Sciatic nerve (tissue), 2 donors: ENCODE data around the gene DNAH11. TPM values are rescaled to one million over a fixed set of nuclear protein-coding genes. Genes with fewer than 3 reads are reported as not detected.
A peak's percentile ranks its signal among the peaks of the same experiment; 100 is the strongest.
"Not testable (repeated sequence)": the region's sequence is repeated elsewhere in the genome, so short reads cannot be mapped to it uniquely, and the experiment has no call there.

Experiments
- ATAC-seq: fragments of 200-7000 bp; cut with Tn5 transposase; one replicate; pipeline ENCODE4 v1.9.1; 2020; ENCODE audit warnings: mild to moderate bottlenecking, moderate library complexity
- DNase-seq: peaks from one replicate; pipeline ENCODE4 v3.0.0-alpha.2; 2020; ENCODE audit warnings: low spot score
- intact Hi-C: fragments of 100-400 bp; cut with DNase I; formaldehyde crosslinking; loops from one replicate; pipeline ENCODE4 v1.14.2; 2022
- total RNA-seq: library from RNA; stranded (reverse); fragmentation: NEBNext Ultra II Directional; extraction: Animal tissue kit (Norgen Biotek cat#: 25700); gene quantifications from one replicate; pipeline ENCODE4 v1.2.1, GENCODE V29; 2021
- donor health status: DM: no; HTN: no; CAD: no.
- donor health status: DM: no; HTN: no; CAD: no.

The DNAH11 gene
- total RNA-seq, 1 donor from 2014 or later: 0.49 TPM

DNA sequence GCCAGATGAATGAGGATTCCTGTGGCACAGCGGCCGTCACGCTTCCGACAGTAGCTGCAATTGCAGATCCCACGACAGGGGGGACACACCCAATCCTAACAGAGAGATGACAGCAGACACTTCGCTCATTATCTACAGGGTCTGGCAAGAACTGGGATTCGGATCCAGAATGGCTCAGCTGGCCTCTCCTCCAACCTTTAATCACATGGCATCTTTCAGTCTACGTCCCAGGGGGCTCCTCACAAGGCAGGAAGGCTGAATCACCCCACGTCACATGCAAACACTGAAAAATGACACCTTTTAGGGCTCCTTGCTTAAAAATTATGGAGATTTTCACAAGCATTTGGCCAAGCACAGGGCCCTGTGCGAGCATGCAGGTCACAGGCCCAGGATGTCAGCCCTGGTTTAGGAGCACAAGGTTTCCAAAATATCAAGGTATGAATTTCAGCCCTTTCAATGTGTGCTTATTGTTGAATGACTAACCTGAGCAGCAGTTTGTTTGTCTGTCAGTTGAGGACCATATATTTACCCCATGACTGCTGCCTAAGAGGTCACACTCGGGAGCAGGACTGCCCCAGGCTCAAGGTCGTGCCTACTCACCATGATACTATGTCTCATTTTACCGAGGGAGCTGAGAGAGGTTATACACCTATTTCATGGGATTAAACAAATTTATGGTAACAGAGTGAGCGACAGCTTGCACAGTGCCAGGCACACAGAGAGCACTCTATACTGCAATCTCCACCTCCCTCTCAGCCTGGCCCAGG lies 360.4 kb downstream of the DNAH11 start:
- DNase-seq: no peak
- intact Hi-C loops: no loop called here
- no peak for ATAC-seq

DNA sequence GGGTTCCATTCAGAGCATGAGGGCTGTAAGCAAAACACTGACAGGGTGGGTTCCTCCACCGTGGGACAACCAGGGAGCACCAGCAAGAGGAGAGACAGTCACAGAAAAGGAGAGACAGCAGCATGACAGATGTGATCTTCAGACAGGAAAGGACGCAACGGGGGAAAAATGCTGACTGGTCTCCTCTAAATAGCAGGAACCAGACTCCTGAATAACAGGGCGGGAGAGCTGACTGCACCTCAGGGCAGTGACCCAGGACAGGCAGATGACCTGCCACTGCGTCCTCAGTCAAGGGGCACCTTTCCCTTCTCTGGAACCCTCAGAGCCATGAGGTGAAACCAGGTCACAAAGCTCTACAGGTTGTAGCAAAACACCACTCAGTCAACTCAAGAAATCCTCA lies 365.9 kb downstream of the DNAH11 start:
- ATAC-seq: no peak
- intact Hi-C loops: no loop called here
- no peak for DNase-seq

DNA sequence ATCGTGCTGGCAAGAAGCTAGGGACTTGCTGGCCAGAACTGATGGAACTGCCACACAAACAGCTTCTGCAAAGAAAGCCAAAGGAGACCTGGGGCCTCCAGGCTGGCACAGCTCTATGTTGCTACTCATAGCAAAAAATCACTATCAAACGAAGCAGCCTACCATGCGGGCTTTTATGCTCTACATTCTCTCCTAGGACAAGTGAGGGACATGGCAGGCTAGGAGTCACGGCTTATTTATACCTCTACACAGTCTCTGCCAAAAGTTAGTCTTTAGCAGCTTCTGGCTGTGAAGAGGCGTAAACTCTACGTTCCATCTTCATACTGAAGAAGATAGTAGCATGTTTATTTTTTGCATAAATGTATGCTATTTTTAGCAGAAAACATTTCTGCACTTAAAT lies 367.4 kb downstream of the DNAH11 start:
- ATAC-seq (no peak), DNase-seq (no peak)
- intact Hi-C loops: no loop called here

DNA sequence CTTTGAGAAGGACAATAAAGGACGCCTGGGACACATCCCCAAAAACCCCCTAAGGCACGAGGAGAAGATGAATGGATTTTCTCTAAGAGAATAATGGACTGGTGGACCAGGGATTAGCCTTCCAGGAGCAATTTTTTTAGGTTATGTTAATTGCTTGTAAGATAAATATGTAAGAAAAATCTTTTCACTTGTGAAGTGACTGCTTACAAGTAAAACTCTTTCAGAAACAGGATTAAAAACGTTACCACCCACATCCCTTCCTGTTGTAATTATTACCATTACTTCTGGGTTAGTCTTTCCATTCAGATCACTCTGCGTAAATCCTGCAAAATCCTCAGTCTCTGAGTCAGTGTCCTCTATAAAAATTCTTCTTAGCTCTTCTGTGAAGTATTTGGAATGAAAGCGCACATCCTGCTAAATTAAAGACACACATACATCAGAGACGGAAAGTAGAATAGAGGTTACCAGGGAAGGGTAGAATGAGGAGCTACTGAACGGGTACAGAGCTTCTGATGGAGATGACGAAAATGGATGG lies 368.6 kb downstream of the DNAH11 start:
- ATAC-seq (no peak), DNase-seq (no peak)
- intact Hi-C loops: no loop called here

DNA sequence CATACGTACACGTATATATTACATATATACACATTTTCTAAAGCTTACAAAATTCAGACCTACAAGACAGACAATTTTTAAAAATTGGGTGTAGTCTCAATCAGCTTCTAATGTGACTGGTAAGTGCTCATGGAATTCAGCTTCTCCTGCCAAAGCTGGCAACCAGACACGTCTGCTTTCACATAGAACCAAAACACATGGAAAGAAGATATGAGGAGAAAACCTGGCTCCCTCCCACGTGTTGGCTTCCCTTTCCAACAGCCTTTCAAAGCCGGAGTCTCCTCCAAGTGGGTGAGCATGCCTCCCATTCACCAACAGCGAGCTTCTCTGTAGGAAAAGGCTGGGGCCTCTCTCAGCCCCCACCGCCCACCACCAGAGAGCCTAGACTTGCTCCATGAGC lies 369.5 kb downstream of the DNAH11 start:
- intact Hi-C loops: no loop called here
- no peak for DNase-seq
- no peak for ATAC-seq

DNA sequence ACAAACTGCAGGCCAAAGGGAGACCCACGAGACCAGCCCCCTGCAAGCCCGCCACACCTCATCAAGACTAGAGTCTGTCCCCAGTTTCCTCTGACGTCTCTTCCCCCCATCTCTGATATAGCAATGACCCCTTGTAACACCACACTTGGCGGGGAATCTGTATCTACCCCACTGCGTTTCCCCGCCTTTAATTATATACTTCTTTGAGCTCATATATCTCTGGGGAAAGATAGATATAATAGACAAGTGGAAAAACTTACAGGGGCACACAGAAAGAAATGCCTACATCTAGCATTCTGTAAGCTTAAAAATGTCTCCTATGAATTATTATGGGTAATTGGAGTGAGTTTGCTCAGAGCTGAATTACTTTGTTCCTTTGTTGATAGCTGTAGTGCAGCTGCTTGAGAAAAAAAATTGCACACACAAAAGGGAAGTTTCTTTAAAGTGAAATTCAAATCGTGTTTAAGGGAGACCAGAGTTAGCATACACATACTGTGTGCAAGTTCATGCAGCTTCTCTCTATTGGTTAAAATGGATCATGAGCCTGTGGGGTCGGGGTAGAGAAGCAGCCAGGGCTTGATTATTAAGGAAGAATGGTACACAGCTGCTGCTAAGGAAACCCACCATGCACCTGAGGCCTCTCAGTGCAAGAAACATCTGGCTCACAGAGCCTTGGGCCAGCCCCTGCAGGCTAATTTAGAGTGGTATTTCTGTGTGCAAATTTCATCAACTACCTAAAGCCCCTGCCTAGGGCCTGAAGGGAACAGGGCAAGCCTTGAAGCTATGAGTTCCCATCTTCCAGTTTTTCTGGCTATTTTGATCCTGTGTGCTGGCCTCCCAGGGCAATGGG lies 370.3 kb downstream of the DNAH11 start:
- ATAC-seq: no peak
- intact Hi-C loops: no loop called here
- no peak for DNase-seq

DNA sequence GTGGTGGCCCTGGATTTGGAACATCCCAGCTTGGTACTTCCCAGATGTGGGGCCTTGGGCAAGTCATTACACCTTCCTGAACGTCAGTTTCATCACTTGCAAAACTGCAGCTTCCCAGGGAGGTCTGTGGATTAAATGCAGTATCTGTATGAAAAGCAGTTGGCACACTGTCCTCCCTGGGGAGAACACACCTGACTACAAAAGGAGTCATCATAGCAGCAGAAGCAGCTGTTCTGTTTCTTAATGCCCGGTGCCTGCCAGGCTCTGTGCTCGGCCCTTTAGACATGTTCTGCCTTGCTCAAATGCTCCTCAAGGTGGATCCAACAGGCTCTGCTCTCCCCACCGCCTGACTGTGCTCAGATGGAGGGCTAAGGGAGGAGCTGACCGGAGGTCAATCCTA lies 371.8 kb downstream of the DNAH11 start:
- intact Hi-C loops: no loop called here
- no peak for ATAC-seq

DNA sequence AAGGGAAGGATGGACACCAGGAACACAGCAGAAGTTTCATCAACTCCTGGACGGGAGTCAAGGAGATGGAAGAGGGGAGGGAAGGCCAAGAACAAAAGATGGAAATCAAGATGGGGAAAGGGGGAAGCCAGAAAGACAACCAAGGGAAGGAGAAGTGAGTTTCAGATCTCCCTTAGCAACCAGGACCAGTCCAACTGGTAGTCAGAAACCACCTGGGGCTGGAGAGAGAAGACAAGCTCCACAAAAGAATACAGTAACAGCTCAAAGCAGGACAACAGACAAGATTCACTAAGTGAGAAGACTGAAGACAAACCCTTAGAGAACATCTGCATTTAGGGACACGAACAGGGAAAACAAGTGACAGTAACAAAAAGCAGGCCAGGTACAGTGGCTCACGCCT lies 372.3 kb downstream of the DNAH11 start:
- ATAC-seq: no peak
- no peak for DNase-seq
- intact Hi-C loops: no loop called here

More for the DNA sequence above, 371.8 kb downstream of the DNAH11 start:
- DNase-seq: no peak

DNA sequence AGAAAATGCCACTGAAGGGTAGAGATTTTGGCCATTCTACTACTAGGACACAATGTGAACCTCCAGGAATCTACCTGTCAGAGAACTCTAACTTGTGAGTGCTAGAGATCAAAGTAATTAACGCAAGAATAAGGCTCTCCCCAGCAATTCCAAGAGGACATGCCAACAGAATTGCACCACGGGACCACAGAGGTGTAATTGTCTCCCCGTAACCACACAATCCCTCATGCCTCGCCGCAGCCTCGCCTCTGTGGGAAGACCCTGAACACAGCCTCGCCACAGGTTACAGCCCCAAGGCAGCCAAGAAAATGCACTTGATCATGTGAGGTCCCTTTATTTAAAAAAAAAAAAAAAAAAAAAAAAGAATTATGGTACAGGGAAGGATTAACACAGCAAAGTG lies 373.3 kb downstream of the DNAH11 start:
- ATAC-seq (no peak), DNase-seq (no peak)
- intact Hi-C loops: no loop called here

DNA sequence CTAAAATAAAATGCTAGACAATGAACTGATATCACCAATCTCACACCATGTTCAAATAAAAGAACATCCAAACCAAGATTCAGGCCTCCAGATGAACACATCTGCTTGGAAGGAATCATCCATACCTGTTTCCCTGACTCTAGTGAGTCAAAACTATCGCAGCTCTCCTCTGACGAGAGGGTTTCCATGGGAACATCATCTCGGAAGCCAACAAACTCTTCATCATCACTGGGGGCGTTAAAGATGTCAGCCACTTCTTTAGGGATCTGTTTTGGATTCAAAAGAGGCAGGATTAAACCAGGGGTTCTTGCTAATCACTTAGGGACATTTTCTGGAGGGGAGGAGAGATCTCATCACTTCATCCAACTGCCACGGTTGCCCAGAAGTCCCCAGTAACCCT lies 373.8 kb downstream of the DNAH11 start:
- ATAC-seq (no peak), DNase-seq (no peak)
- intact Hi-C loops: no loop called here

DNA sequence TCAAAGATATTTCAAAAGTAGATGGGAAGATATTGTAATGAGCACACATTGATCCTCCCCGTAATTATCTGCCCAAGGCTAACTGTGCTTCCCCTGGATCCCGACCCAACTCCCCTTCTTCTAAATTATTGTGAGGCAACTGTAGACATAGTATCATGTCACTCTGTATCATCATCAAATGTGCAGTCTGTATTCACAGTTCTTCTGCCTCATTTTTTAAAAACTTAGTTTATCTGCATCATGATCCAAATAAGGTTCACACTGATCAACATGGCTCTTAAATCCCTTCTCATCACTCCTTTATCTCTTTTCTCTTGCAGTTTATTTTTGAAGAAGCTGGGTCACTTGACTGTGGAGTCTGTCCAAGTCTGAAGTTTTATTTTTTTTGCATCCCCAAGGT lies 375.4 kb downstream of the DNAH11 start:
- ATAC-seq (no peak), DNase-seq (no peak)
- intact Hi-C loops: no loop called here

DNA sequence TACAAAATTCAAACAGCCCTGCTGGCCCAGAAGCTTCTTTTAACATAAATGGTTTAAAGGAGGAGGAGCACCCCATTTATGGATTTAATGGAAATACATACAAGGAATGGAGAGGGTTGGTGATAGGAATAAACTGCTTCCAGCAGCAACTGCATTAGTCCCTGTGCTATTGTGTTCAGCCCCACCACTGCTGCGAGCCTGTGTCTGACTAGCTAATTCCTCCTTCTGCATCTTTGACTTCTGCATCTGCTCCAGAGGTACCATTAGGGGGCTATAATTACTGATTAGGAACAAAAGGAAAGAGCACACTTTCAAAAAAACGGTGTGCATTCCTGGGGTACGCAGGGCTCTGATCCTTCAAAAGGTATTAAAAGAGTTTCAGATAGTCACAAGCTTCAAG lies 378.1 kb downstream of the DNAH11 start:
- intact Hi-C loops: no loop called here
- ATAC-seq (no peak), DNase-seq (no peak)

DNA sequence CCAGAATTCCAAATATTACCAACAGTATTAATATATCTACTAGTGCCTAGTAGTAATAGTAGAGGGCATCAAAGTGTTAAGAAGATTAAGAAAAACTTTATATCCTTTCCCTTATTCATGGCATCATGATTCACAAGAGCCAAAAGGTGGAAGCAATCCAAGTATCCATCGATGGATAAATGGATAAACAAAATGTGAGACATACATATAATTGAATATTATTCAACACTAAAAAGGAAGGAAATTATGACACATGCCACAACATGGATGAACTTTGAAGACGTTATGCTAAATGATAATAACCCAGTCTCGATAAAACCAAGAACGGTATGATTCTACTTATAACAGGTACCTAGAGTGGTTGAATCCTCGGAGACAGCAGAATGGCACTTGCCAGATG lies 379.8 kb downstream of the DNAH11 start:
- intact Hi-C loops: no loop called here
- no peak for DNase-seq
- no peak for ATAC-seq

DNA sequence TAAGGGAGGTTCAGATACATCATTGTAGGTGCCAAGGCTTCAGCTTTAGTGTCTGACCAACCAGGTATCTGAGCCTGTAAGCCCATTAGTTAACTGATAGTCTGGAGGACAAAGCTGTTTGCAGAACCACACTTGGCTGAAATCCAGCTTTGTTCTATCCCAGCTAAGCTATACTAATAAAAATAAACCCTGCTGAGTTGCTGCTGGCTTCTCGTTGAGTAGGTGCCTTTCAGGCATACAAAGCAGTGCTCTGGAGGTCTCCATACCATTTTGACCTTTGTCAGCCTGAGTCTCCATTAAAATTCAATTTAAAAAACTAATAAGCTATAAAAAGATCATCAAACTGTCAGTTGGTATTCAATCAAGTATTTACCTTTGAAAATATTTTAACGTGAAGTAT lies 380.8 kb downstream of the DNAH11 start:
- ATAC-seq (no peak), DNase-seq (no peak)
- intact Hi-C loops: no loop called here

DNA sequence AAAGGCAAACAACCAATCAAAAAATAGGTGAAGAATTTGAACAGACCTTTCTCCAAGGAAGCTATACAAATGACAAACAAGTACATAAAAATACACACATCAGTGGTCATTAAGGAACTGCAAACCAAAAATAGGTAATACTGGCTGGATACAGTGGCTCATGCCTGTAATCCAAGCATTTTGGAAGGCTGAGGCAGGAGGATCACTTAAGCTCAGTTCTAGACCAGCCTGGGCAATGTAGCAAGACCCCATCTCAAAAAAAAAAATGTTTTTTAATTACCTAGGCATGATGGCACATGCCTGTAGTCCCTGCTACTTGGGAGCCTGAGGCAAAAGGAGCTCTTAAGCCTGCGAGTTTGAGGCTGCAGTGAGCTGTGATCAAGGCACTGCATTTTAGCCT lies 383.6 kb downstream of the DNAH11 start:
- ATAC-seq: no peak
- intact Hi-C loops: no loop called here

DNA sequence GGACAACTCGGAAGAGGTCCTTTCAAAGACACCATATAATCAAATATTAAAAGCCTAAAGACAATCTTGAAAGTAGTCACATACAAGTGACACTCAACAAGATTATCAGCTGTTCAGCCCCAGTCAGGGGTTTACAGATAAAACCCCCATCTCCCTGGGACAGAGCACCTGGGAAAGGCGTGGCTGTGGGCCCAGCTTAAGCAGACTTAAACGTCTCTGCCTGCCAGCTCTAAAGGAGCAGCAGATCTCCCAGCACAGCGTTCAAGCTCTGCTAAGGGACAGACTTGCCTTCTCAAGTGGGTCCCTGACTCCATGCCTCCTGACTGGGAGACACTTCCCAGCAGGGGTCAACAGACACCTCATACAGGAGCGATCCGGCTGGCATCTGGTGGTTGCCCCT lies 384.9 kb downstream of the DNAH11 start:
- DNase-seq: no peak
- intact Hi-C loops: no loop called here
- no peak for ATAC-seq

More for the DNA sequence above, 383.6 kb downstream of the DNAH11 start:
- DNase-seq: no peak

DNA sequence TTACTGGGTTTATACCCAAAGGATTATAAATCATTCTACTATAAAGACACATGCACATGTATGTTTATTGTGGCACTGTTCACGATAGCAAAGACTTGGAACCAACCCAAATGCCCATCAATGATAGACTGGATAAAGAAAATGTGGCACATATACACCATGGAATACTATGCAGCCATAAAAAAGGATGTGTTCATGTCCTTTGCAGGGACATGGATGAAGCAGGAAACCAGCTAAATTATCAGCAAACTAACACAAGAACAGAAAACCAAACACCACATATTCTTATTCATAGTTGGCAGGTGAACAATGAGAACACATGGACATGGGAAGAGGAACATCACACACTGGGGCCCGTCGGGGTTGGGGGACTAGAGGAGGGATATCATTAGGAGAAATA lies 390.5 kb downstream of the DNAH11 start:
- DNase-seq, intact Hi-C loops, ATAC-seq: not testable (repeated sequence)

DNA sequence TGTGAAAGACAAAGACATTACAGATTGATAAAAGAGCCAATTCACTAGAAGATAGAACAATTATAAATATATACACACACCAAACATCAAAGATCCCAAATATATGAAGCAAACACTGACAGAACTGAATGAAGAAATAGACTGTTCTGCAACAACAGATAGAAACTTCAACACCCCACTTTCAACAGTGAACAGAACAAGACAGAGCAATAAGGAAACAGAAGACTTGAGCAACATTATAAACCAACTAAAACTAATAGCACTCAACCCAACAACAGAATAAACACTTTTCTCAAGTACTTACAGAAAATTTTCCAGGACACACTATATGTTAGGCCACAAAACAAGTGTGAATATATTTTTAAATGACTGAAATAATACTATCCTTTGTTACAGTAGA lies 392.0 kb downstream of the DNAH11 start:
- intact Hi-C loops: no loop called here
- ATAC-seq (no peak), DNase-seq (no peak)

DNA sequence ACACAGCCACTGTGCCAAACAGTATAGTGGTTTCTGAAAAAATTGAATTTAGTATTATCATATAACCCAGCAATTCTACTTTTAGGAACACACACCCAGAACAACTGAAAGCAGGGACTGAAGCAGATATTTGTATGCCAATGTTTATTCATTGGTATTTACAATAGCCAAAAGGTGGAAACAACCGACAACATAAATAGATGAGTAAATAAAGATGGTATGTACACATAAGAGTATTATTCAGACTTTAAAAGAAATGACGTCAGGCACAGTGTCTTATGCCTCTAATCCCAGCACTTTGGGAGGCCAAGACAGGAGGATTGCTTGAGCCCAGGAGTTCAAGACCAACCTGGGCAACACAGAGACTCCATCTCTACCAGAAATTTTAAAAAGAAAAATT lies 395.6 kb downstream of the DNAH11 start:
- no peak for ATAC-seq
- intact Hi-C loops: no loop called here
- DNase-seq: no peak

DNA sequence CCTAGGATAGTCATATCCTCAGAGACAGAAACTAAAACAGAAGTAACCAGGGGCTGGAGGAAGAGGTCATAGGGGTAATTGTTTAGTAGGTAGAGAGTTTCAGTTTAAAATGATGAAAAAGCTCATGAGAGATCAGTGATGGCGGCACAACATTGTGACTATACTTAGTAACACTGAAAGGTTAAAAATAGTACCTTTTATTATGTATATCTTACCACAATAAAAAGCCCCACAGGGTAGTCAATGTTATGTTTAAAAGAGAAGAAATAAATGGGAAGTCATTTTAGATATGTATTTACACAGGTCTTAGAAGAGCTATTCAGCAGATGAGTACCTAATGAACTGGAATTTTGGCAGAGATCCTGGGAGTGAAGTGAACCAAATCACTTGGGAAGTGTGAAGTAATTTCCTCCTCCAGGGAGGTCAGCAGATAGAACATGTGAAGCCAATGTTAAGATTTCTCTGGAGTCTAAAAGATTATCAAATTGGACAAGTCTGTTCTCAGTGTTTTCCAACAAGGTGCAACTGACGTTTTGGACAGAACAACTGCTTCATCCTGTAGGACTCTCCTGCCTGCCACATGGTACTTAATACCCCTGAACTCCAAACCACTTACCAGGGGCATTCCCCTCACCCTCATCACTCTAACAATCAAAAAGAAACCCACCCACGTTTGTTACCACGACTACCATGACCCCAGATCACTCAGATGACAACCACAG lies 396.5 kb downstream of the DNAH11 start:
- DNase-seq: no peak
- peak; percentile 69 for ATAC-seq
- intact Hi-C loops: no loop called here
